Kidney (tissue), 11 donors: ENCODE measurements around the gene DPP6. TPM values are rescaled to one million over a fixed set of nuclear protein-coding genes. Genes with fewer than 3 reads are reported as not detected.
"Not testable (repeated sequence)": the region's sequence is repeated elsewhere in the genome, so short reads cannot be mapped to it uniquely, and the experiment has no call there.

Experiments
- DNase-seq, 5 donors: peaks; one replicate each; pipeline ENCODE4 v3.0.0-alpha.2; 2013 to 2020
- FAIRE-seq: peaks from 2 replicates; lab custom pipeline; 2012; peaks lifted over from hg19 to GRCh38; lab: Jason Lieb, UNC
- H3K27ac ChIP-seq, 2 donors: one replicate each; pipeline ENCODE4 v1.7.0; 2013; ENCODE audit warnings: low read depth in 2 of 2, low read length in 2 of 2, inconsistent platforms in 1 of 2
- H3K27me3 ChIP-seq: one replicate; pipeline ENCODE4 v1.7.1; 2013; ENCODE audit warnings: low read length, inconsistent platforms; ENCODE audit not compliant: control insufficient read depth, insufficient read depth
- H3K36me3 ChIP-seq, 3 donors: one replicate each; pipeline versions ENCODE4 v1.7.0 to v1.7.1; 2013; ENCODE audit warnings: low read length in 3 of 3, control low read depth in 1 of 3, inconsistent platforms in 1 of 3; ENCODE audit not compliant: insufficient read depth in 3 of 3, control insufficient read depth in 2 of 3
- H3K4me1 ChIP-seq, 3 donors: one replicate each; pipeline versions ENCODE4 v1.7.0 to v1.7.1; 2013; ENCODE audit warnings: low read length in 3 of 3, inconsistent platforms in 1 of 3, low read depth in 1 of 3; ENCODE audit not compliant: control insufficient read depth in 2 of 3, insufficient read depth in 2 of 3
- H3K4me3 ChIP-seq, 3 donors: one replicate each; pipeline versions ENCODE4 v1.7.0 to v1.8.1; 2013; ENCODE audit warnings: low read length in 3 of 3, control low read depth in 1 of 3, inconsistent platforms in 1 of 3
- H3K9ac ChIP-seq, 3 donors: one replicate each; pipeline versions ENCODE4 v1.7.0 to v1.7.1; 2013; ENCODE audit warnings: low read length in 3 of 3, control low read depth in 1 of 3, inconsistent platforms in 1 of 3
- H3K9me3 ChIP-seq, 3 donors: one replicate each; pipeline versions ENCODE4 v1.7.0 to v1.7.1; 2013; ENCODE audit warnings: low read length in 3 of 3, control low read depth in 1 of 3, inconsistent platforms in 1 of 3; ENCODE audit not compliant: control insufficient read depth in 2 of 3, insufficient read depth in 1 of 3
- intact Hi-C: fragments of 100-400 bp; cut with DNase I; formaldehyde crosslinking; loops from one replicate; pipeline ENCODE4 v1.11.1; 2022
- polyA plus RNA-seq: library from polyadenylated mRNA; stranded (reverse); fragments of 350-450 nt; fragmentation: Illumina TruSeq; extraction: RNeasy Lipid Tissue Mini Kit (QIAGEN cat#74804); gene quantifications from one replicate; pipeline ENCODE4 v1.2.3, GENCODE V29; 2014; ENCODE audit warnings: low read depth, low replicate concordance; ENCODE audit not compliant: insufficient read depth
- total RNA-seq: library from RNA; stranded (reverse); fragmentation: NEBNext Ultra II Directional; extraction: Animal tissue kit (Norgen Biotek cat#: 25700); gene quantifications from one replicate; pipeline ENCODE4 v1.2.1, GENCODE V29; 2021
- donor health status: control.
- donor health status: control.
- donor health status: DM: yes; HTN: yes; CAD: no.
- donor health status: Normal renal cell carcinoma (clear cell type).

The DPP6 gene
- total and polyA plus RNA-seq, 2 donors from 2014 or later: 1.8 to 6.9 TPM

GRCh38 chr7:154145922-154146706 lies 93.9 kb downstream of the DPP6 start:
- FAIRE-seq, H3K27me3 ChIP-seq, H3K4me1 ChIP-seq, H3K27ac ChIP-seq, H3K9ac ChIP-seq, H3K36me3 ChIP-seq, H3K4me3 ChIP-seq, H3K9me3 ChIP-seq, DNase-seq, intact Hi-C loops: not testable (repeated sequence)

- H3K36me3 ChIP-seq, H3K27me3 ChIP-seq, H3K9me3 ChIP-seq, DNase-seq, intact Hi-C loops, FAIRE-seq, H3K9ac ChIP-seq, H3K4me1 ChIP-seq, H3K27ac ChIP-seq, H3K4me3 ChIP-seq: not testable (repeated sequence)
Measured at GRCh38 chr7:154146707-154147038, 94.5 kb downstream of the DPP6 start.

GRCh38 chr7:154148791-154149516 lies 96.8 kb downstream of the DPP6 start:
- intact Hi-C loops, H3K36me3 ChIP-seq, H3K9me3 ChIP-seq, H3K4me3 ChIP-seq, H3K4me1 ChIP-seq, H3K27ac ChIP-seq, H3K9ac ChIP-seq, H3K27me3 ChIP-seq, DNase-seq, FAIRE-seq: not testable (repeated sequence)

GRCh38 chr7:154150656-154151055 lies 98.5 kb downstream of the DPP6 start:
- FAIRE-seq, H3K4me1 ChIP-seq, H3K36me3 ChIP-seq, intact Hi-C loops, H3K27ac ChIP-seq, H3K27me3 ChIP-seq, H3K9ac ChIP-seq, DNase-seq, H3K9me3 ChIP-seq, H3K4me3 ChIP-seq: not testable (repeated sequence)

- FAIRE-seq, DNase-seq, H3K27me3 ChIP-seq, H3K4me3 ChIP-seq, H3K9me3 ChIP-seq, H3K4me1 ChIP-seq, H3K9ac ChIP-seq, H3K27ac ChIP-seq, H3K36me3 ChIP-seq, intact Hi-C loops: not testable (repeated sequence)
Measured at GRCh38 chr7:154151306-154151705, 99.1 kb downstream of the DPP6 start.

- H3K27ac ChIP-seq, H3K4me1 ChIP-seq, H3K36me3 ChIP-seq, DNase-seq, H3K9ac ChIP-seq, FAIRE-seq, H3K9me3 ChIP-seq, H3K4me3 ChIP-seq, H3K27me3 ChIP-seq, intact Hi-C loops: not testable (repeated sequence)
Measured at GRCh38 chr7:154155928-154156327, 103.7 kb downstream of the DPP6 start.

- H3K27me3 ChIP-seq, H3K9me3 ChIP-seq, H3K4me3 ChIP-seq, H3K27ac ChIP-seq, H3K36me3 ChIP-seq, H3K9ac ChIP-seq, FAIRE-seq, H3K4me1 ChIP-seq, intact Hi-C loops: not testable (repeated sequence)
- peak in 2 of 5 donors; percentile 15 to 19 for DNase-seq
Measured at GRCh38 chr7:154162921-154163320, 110.7 kb downstream of the DPP6 start.

GRCh38 chr7:154163642-154164041 lies 111.4 kb downstream of the DPP6 start:
- H3K27ac ChIP-seq, H3K9ac ChIP-seq, H3K4me1 ChIP-seq, H3K4me3 ChIP-seq, H3K36me3 ChIP-seq, H3K9me3 ChIP-seq, intact Hi-C loops, FAIRE-seq, H3K27me3 ChIP-seq, DNase-seq: not testable (repeated sequence)
